CD4-positive, alpha-beta T cell (primary cell): ENCODE data around the gene BORCS8. TPM values are rescaled to one million over a fixed set of nuclear protein-coding genes. Genes with fewer than 3 reads are reported as not detected.

Source experiments
- ATAC-seq: fragments of 200-7000 bp; cut with Tn5 transposase; one replicate; pipeline ENCODE4 v1.10.0; 2022; ENCODE audit warnings: mild to moderate bottlenecking; ENCODE audit not compliant: poor library complexity
- CTCF ChIA-PET: fragments of 350-600 bp; sonication (Branson Sonifier 250); formaldehyde crosslinking; loops from one replicate; lab custom pipeline; 2021; ENCODE audit warnings: antibody characterized with exemption, inconsistent platforms; lab: Charles Lee
- POLR2A ChIA-PET: fragments of 350-600 bp; sonication (Branson Sonifier 250); formaldehyde crosslinking; loops from one replicate; lab custom pipeline; 2021; ENCODE audit warnings: antibody characterized with exemption, inconsistent platforms; lab: Charles Lee
- DNase-seq, 14 experiments: peaks; one replicate each; pipeline ENCODE4 v3.0.0-alpha.2; 2013 to 2020; ENCODE audit warnings: mixed read lengths in 2 of 14
- H3K27ac ChIP-seq, 2 donors: one replicate each; pipeline versions ENCODE4 v1.5.1 to v1.7.0; 2013; ENCODE audit warnings: low read length in 2 of 2, low read depth in 1 of 2, mild to moderate bottlenecking in 1 of 2
- H3K27me3 ChIP-seq, 2 experiments: 1 replicate in 1 of 2; 2 replicates in 1 of 2; pipeline versions ENCODE4 v1.6.1 to v1.7.0; 2013; ENCODE audit warnings: low read length in 2 of 2, control low read depth in 1 of 2, mild to moderate bottlenecking in 1 of 2, moderate library complexity in 1 of 2; ENCODE audit not compliant: insufficient read depth in 2 of 2, control insufficient read depth in 1 of 2
- H3K36me3 ChIP-seq: one replicate; pipeline ENCODE4 v1.6.1; 2013; ENCODE audit warnings: low read length, control low read depth; ENCODE audit not compliant: insufficient read depth
- H3K4me1 ChIP-seq: one replicate; pipeline ENCODE4 v1.6.1; 2013; ENCODE audit warnings: low read length, control low read depth; ENCODE audit not compliant: insufficient read depth
- H3K4me3 ChIP-seq: one replicate; pipeline ENCODE4 v1.5.1; 2013; ENCODE audit warnings: mild to moderate bottlenecking, low read length, moderate library complexity
- H3K9me3 ChIP-seq, 2 experiments: 1 replicate in 1 of 2; 2 replicates in 1 of 2; pipeline versions ENCODE4 v1.6.1 to v1.7.0; 2013; ENCODE audit warnings: low read length in 2 of 2, mild to moderate bottlenecking in 2 of 2, control low read depth in 1 of 2, moderate library complexity in 1 of 2; ENCODE audit not compliant: control insufficient read depth in 1 of 2, insufficient read depth in 1 of 2
- H3K27ac Mint-ChIP-seq: one replicate; pipeline ENCODE4 v1.8.0; 2020; ENCODE audit warnings: mixed read lengths
- H3K27me3 Mint-ChIP-seq: one replicate; pipeline ENCODE4 v1.8.0; 2021; ENCODE audit warnings: mixed read lengths
- H3K36me3 Mint-ChIP-seq: one replicate; pipeline ENCODE4 v1.8.0; 2021; ENCODE audit warnings: low read depth, mixed read lengths
- H3K4me1 Mint-ChIP-seq: one replicate; pipeline ENCODE4 v1.8.0; 2021; ENCODE audit warnings: low read depth, mixed read lengths
- H3K4me3 Mint-ChIP-seq: one replicate; pipeline ENCODE4 v1.8.0; 2020; ENCODE audit warnings: mild to moderate bottlenecking, mixed read lengths
- H3K9me3 Mint-ChIP-seq: one replicate; pipeline ENCODE4 v1.8.0; 2020; ENCODE audit warnings: mixed read lengths
- intact Hi-C, 2 experiments: fragments of 100-400 bp; cut with DNase I in 1 of 2; cut with micrococcal nuclease in 1 of 2; formaldehyde crosslinking; loops; one replicate each; pipeline versions ENCODE4 v1.15.1 to v1.9.0; 2023 to 2025; cut with DNase I, micrococcal nuclease
- total RNA-seq, 174 experiments: library from RNA in 2 of 174; stranded (reverse) in 2 of 174; gene quantifications; one replicate each; pipeline ENCODE4 v1.2.3 and lab custom pipeline; 2021 to 2026
- TF ChIP-seq, protein P1 (sequence below): fragments of 200-600 bp; IDR thresholded peaks from one replicate; pipeline ENCODE4 v1.8.0; 2022; ENCODE audit warnings: antibody characterized with exemption, mild to moderate bottlenecking

Gene BORCS8
- total RNA-seq, 2 experiments from 2014 or later = 12.0 to 15.0 TPM

DNA sequence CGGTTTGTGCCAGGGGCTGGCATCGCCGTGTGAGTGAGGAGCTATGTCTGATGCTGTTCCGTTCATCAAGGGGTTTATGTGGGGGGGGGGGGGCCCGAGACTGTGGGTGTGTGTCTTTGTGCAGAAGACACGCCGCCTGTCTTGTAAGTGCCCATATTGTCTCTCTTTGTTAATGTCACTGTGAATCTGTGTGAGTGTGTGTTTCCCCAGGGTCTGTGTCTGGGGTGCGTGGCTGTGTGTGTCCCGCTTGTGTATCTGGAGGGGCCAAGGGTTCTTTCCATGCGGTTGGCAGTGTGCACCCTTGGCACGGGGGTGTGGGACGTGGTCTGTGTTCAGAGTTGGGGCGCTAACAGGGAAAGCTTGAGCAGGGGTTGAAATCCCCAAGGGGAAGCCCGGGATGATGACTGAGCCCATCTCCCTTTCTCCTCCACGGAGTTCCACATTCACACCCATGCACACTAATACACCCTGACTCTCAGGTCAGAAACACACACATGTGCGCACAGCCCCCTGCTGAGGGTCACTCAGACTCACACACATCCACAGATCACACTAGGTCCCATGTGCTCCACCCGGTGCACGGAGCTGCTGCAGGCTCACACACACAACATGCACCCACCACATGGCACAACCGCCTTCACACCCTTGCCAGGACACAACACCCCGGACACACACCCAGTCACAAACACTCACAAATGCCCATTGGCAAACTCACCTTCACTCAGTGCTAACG lies 21.6 kb upstream of the BORCS8 start:
- POLR2A ChIA-PET = no interaction called here
- H3K4me1 ChIP-seq = no peaks in the 10 kb centered on the region
- no peak overlapping the region for H3K27ac ChIP-seq
- Mint-ChIP-seq H3K27ac (no peak overlapping the region), H3K36me3 (no peaks in the 10 kb centered on the region), H3K4me3 (no peak overlapping the region), H3K4me1 (peaks cover 4% of the 10 kb centered on the region), H3K27me3 (peaks cover 68% of the 10 kb centered on the region), H3K9me3 (no peaks in the 10 kb centered on the region)
- H3K27me3 ChIP-seq = peaks cover 48 to 54% of the 10 kb centered on the region in 2 experiments
- ATAC-seq (no peak), DNase-seq (no peak)
- no peaks in the 10 kb centered on the region for H3K36me3 ChIP-seq
- intact Hi-C loops = no loop called here
- TF ChIP-seq, protein P1, sequence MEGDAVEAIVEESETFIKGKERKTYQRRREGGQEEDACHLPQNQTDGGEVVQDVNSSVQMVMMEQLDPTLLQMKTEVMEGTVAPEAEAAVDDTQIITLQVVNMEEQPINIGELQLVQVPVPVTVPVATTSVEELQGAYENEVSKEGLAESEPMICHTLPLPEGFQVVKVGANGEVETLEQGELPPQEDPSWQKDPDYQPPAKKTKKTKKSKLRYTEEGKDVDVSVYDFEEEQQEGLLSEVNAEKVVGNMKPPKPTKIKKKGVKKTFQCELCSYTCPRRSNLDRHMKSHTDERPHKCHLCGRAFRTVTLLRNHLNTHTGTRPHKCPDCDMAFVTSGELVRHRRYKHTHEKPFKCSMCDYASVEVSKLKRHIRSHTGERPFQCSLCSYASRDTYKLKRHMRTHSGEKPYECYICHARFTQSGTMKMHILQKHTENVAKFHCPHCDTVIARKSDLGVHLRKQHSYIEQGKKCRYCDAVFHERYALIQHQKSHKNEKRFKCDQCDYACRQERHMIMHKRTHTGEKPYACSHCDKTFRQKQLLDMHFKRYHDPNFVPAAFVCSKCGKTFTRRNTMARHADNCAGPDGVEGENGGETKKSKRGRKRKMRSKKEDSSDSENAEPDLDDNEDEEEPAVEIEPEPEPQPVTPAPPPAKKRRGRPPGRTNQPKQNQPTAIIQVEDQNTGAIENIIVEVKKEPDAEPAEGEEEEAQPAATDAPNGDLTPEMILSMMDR = no peak
- peaks cover 0 to 35% of the 10 kb centered on the region in 2 experiments for H3K9me3 ChIP-seq
- CTCF ChIA-PET = no interaction called here
- H3K4me3 ChIP-seq = no peak overlapping the region

DNA sequence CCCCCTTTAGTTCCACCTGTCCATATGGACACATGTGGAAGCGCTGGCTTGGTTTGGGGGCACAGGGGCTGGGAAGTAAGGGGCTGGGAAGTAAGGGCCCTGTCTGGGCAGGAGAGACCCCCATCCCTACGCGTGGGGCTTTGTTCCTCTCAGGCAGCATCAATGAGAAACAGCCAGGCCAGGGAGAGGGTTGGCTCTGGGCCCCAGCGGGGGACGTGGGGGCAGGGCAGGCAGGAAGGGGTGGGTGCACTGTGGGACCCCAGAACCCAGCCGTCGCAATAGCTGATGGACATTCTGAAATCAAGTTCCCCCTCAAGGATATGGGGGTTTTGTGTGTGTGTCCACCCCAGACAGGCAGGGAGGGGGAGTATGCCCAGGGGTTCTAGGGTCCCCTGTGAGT lies 21.0 kb upstream of the BORCS8 start:
- DNase-seq = no peak
- ChIA-PET CTCF (no interaction called here), POLR2A (no interaction called here)
- intact Hi-C loops = no loop called here
- Mint-ChIP-seq H3K27ac (no peak overlapping the region), H3K36me3 (no peaks in the 10 kb centered on the region), H3K4me1 (peaks cover 5% of the 10 kb centered on the region), H3K4me3 (no peak overlapping the region), H3K9me3 (no peaks in the 10 kb centered on the region), H3K27me3 (peaks cover 68% of the 10 kb centered on the region)
- Histone ChIP-seq H3K27ac (no peak overlapping the region), H3K27me3 (peaks cover 48 to 54% of the 10 kb centered on the region in 2 experiments), H3K9me3 (peaks cover 0 to 37% of the 10 kb centered on the region in 2 experiments), H3K36me3 (no peaks in the 10 kb centered on the region), H3K4me3 (no peak overlapping the region), H3K4me1 (peaks cover 3% of the 10 kb centered on the region)
- TF ChIP-seq, protein P1 = no peak
- ATAC-seq = no peak

DNA sequence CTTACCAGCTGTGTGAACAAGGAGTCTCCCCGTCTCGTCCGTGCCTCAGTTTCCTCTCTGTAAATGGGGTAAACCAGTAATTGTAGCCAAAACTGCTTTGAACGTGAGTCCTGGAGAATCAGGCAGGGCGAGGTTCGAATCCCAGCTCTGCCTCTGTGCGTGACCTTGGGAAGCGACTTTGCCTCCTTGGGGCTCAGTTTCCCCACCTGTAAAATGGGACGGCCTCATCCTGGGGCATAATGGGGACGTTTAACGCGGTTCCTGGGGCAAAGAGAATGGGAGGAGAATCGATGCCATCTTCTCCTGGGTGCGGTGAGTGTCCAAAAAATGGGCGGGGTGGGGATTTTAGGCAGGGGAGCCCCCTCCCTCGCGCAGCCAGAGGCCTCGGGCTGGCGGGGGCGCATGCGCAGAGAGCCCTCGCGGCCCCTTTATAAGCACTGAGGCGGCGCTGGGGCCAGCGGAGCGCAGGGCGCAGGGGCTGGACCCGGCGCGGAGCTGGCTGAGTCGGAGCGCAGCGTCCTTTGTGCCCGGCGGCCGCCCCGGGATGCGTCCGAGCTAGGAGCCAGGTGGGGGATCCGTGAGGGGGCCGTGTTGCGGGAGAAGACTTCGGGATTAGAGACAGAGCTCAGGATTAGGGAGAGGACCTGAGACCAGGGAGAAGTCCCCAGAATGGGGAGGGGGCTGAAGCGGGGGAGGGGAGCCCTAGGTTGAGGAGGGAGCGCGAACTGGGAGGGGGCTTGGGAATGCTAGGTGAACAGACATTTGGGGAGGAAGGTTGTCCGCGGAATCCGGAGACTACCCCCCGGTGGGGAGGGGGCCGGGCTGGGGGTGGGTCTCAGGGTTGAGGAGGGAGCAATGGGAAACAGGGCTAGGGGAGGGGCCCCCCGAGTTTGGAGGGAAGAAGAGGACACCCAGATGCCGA lies 19.8 kb upstream of the BORCS8 start, which contains the start of gene NCAN:
Gene NCAN (plus strand): TSS at position 460 of the 922 bp plus-strand sequence. CDS start 4,996 bp downstream, outside the sequence.
- DNase-seq (no peak), ATAC-seq (no peak)
- Mint-ChIP-seq H3K9me3 (no peaks in the 10 kb centered on the region), H3K4me3 (no peak within 1 kb of the TSS), H3K36me3 (no peaks in the 10 kb centered on the region), H3K27ac (no peak within 1 kb of the TSS), H3K27me3 (peaks cover 68% of the 10 kb centered on the region), H3K4me1 (peaks cover 16% of the 10 kb centered on the region)
- Histone ChIP-seq H3K36me3 (no peaks in the 10 kb centered on the region), H3K27ac (no peak within 1 kb of the TSS), H3K27me3 (peaks cover 41 to 51% of the 10 kb centered on the region in 2 experiments), H3K4me1 (peaks cover 15% of the 10 kb centered on the region), H3K9me3 (peaks cover 0 to 41% of the 10 kb centered on the region in 2 experiments), H3K4me3 (no peak within 1 kb of the TSS)
- ChIA-PET CTCF (no interaction called here), POLR2A (no interaction called here)
- intact Hi-C loops = no loop called here
- TF ChIP-seq, protein P1 = no peak
